GM18517 (cell line): ENCODE measurements around the gene SPACA6.
"Not testable (repeated sequence)": the region's sequence is repeated elsewhere in the genome, so short reads cannot be mapped to it uniquely, and the experiment has no call there.

Source experiments
- ATAC-seq: cut with Tn5 transposase; IDR thresholded peaks from one replicate; pipeline ENCODE4 v1.9.1; 2021; ENCODE audit warnings: mild to moderate bottlenecking, moderate library complexity; ENCODE audit not compliant: unreplicated experiment

The SPACA6 gene

GRCh38 chr19:51693260-51693659 is at the start of gene SPACA6:
Gene SPACA6, plus strand, starts transcription at chr19:51693330. Its CDS starts 197 bp downstream, at chr19:51693527.
- ATAC-seq = no peak

- no peak for ATAC-seq
Measured at GRCh38 chr19:51644636-51645271, 48.4 kb upstream of the SPACA6 start.

GRCh38 chr19:51646730-51647129 is 46.4 kb upstream of the SPACA6 start, which contains the start of gene SIGLEC14:
Gene SIGLEC14, minus strand, starts transcription at chr19:51646825. Its CDS starts 66 bp downstream, at chr19:51646759.
- ATAC-seq = not testable (repeated sequence)

GRCh38 chr19:51647318-51647717 is 45.8 kb upstream of the SPACA6 start:
- ATAC-seq = no peak

GRCh38 chr19:51651216-51651846 is 41.8 kb upstream of the SPACA6 start:
- ATAC-seq = no peak

GRCh38 chr19:51652266-51652665 is 40.9 kb upstream of the SPACA6 start:
- no peak for ATAC-seq

- no peak for ATAC-seq
Measured at GRCh38 chr19:51653162-51653561, 40.0 kb upstream of the SPACA6 start.

GRCh38 chr19:51654783-51655182 is 38.3 kb upstream of the SPACA6 start:
- no peak for ATAC-seq

GRCh38 chr19:51660975-51661600 is 32.0 kb upstream of the SPACA6 start:
- ATAC-seq = no peak

GRCh38 chr19:51663650-51664049 is 29.5 kb upstream of the SPACA6 start:
- no peak for ATAC-seq

GRCh38 chr19:51664131-51664530 is 29.0 kb upstream of the SPACA6 start:
- ATAC-seq = no peak

GRCh38 chr19:51664997-51665396 is 28.1 kb upstream of the SPACA6 start:
- no peak for ATAC-seq

- ATAC-seq = no peak
Measured at GRCh38 chr19:51668216-51668615, 24.9 kb upstream of the SPACA6 start.

- ATAC-seq = not testable (repeated sequence)
Measured at GRCh38 chr19:51675911-51676565, 17.1 kb upstream of the SPACA6 start.

- ATAC-seq = no peak
Measured at GRCh38 chr19:51676566-51677083, 16.5 kb upstream of the SPACA6 start.

GRCh38 chr19:51680474-51680873 is 12.7 kb upstream of the SPACA6 start:
- ATAC-seq = no peak

GRCh38 chr19:51681286-51681941 is 11.7 kb upstream of the SPACA6 start:
- ATAC-seq = no peak

GRCh38 chr19:51686171-51686570 is 7.0 kb upstream of the SPACA6 start:
- ATAC-seq = no peak

- no peak for ATAC-seq
Measured at GRCh38 chr19:51687791-51688670, 5.1 kb upstream of the SPACA6 start.
